GM12865 (cell line): Measurements from ENCODE around the gene COX8C.
"Not testable (repeated sequence)": the region's sequence is repeated elsewhere in the genome, so short reads cannot be mapped to it uniquely, and the experiment has no call there.

Source experiments
- DNase-seq: peaks from one replicate; pipeline ENCODE4 v3.0.0; 2010; ENCODE audit warnings: low read depth
- H3K4me3 ChIP-seq: 2 replicates; pipeline ENCODE4 v1.5.1; 2011; ENCODE audit warnings: mild to moderate bottlenecking, low read depth, low read length, control low read depth
- TF ChIP-seq, protein P1 (sequence below): IDR thresholded peaks from 2 replicates; pipeline ENCODE4 v1.5.1; 2011; ENCODE audit warnings: low read length, control low read depth, low read depth, inconsistent platforms; ENCODE audit not compliant: insufficient read depth; ENCODE audit errors: missing control alignments

The COX8C gene

DNA sequence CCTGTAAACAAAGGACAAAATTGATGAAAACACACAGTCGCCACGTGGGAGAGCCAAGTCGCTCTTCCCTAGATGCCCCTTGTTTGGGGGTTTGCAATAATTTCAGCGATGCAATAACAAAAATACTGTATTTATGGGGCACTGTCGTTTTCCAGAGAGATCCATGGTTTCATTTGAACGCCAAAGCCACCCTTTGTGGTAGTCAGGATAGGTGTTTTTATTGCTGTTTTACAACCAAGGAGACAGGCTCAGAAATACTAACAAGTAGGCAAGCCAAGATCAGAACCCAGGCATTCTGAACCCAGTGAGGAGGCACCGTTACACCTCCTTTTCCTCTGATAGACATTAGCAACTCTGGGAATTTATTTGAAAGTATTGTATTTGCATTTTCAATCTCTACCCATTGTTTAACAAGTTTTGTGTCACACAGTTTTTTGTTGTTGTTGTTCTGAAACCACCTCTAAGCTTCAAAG, 13.3 kb upstream of the COX8C start:
- H3K4me3 ChIP-seq: peak overlapping the region; percentile 91
- TF ChIP-seq, protein P1, sequence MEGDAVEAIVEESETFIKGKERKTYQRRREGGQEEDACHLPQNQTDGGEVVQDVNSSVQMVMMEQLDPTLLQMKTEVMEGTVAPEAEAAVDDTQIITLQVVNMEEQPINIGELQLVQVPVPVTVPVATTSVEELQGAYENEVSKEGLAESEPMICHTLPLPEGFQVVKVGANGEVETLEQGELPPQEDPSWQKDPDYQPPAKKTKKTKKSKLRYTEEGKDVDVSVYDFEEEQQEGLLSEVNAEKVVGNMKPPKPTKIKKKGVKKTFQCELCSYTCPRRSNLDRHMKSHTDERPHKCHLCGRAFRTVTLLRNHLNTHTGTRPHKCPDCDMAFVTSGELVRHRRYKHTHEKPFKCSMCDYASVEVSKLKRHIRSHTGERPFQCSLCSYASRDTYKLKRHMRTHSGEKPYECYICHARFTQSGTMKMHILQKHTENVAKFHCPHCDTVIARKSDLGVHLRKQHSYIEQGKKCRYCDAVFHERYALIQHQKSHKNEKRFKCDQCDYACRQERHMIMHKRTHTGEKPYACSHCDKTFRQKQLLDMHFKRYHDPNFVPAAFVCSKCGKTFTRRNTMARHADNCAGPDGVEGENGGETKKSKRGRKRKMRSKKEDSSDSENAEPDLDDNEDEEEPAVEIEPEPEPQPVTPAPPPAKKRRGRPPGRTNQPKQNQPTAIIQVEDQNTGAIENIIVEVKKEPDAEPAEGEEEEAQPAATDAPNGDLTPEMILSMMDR: no peak
- DNase-seq: no peak

DNA sequence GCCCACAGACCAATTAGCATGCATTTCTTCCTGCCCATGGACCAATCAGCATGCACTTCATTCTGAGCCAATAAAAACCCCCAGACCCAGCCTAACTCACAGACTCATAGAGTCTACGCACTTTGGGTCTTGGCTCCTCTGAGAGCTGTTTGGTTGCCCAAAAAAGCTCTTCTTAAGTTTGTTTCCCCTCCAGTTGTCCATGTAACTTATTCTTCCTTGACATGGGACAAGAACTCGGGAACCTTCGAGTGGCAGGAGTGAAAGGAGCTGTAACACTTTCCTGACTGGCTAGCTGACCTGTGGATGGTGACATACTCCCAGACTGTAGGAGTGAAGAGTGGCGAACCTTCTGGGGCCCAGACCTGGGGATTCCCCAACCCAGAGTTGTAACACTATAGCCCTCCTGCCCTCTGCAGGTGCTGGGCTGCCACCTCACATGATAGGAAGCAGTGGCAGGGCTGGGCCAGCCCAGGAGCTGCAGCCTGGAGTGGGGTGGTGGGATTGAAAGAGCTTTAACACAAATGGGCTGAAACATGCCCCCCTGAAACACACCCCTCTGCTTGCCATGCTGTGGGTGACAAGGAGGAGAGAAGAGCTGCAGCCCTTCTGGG, 9.7 kb upstream of the COX8C start:
- DNase-seq: peak; percentile 26
- no peak overlapping the region for H3K4me3 ChIP-seq
- TF ChIP-seq, protein P1: peak; percentile 13

DNA sequence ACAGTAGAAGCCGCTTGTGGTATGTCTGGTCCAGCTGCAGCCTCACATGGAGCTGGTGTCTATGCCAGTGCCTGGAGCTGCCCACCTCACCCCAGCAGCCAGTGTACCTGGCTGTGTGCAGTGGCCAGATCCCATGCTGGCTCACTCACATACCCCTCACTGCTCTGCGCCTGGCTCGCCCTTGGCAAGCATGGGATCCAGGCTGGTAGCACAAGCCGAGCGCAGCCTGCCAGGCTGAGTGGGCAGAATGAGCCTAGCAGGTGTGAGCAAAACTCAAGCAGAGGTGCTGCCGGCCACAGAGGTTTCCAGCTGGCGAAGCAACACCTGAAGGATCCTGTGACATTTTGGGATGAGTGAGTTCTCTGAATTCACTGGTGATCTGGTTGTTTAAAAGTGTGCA, 9.1 kb upstream of the COX8C start:
- DNase-seq: no peak
- no peak overlapping the region for H3K4me3 ChIP-seq
- TF ChIP-seq, protein P1: no peak

DNA sequence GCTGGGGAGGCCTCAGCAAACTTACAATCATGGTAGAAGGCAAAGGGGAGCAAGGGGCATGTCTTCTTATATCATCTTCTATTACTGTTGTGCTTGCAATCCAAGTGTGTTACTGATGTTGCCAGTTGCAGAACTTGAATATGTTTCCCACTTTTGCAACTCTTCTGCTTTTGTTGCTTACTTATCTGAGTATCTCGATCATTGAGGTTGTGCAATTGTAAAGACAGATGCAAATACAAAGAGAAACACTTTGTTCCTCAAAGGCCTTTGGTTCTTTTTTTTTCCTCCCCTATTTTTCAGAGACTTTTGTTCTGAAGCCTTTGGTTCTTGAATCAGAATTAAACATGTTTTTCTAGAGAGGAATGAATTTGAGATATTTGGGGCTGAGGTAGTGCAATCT, 3.7 kb upstream of the COX8C start:
- no peak overlapping the region for H3K4me3 ChIP-seq
- TF ChIP-seq, protein P1: no peak
- DNase-seq: no peak

DNA sequence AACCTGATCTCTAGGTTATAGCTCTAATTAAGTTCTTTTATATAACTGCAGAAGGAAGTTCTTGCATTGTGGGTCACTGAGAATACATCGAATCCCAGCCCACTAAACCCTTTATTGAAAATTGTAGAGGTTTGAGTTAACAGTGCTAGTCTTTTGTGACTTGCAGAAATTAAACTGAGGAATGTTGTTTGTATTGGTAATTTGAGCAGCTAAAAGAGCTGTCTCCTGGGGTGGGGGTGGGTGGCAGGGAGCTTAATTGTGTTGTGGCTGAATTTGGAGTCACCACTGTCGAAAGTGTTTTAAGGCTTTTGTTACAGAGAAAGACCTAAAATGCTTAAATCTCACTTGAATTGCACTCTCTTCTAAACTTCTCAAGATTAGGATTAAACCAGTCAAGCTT, 3.2 kb upstream of the COX8C start:
- H3K4me3 ChIP-seq: no peak overlapping the region
- DNase-seq: no peak
- TF ChIP-seq, protein P1: no peak

DNA sequence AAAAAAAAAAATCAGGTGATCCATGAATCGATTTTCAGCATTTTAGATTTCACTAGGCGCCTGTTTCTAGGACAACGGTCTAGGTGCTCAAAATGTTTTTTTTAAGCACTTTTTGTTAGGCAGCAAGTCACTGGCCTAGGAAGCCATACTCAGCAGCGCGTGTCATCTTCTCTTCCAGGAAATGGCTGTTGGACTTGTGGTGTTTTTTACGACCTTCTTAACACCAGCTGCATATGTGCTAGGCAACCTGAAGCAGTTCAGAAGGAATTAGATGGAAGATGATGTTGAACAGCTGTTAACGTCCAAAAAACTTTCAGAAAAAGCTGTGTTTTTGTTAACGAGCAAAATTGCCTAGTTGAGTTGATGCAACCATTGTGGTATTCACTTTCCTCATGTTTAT, 868 bp downstream of the COX8C start:
- no peak for DNase-seq
- no peak overlapping the region for H3K4me3 ChIP-seq
- TF ChIP-seq, protein P1: no peak

DNA sequence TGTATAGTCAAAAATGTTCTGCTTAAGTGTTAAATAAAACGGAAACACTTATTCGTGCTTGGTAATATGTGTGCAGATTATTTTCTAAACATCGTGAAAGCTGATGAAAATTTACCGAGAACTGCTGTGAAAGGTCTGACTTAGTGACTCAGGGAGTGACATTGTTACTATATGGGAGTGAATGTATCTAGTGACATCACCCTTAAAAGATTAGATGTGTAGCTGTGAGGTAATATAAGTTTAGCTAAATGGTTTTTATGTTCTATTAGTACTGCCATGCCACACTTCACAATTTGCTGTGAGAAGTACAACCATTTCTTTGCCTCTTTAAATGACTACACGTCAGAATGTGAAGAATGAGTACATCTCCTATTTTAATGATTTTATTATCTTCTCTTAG, 1.3 kb downstream of the COX8C start:
- no peak overlapping the region for H3K4me3 ChIP-seq
- no peak for DNase-seq
- TF ChIP-seq, protein P1: no peak

DNA sequence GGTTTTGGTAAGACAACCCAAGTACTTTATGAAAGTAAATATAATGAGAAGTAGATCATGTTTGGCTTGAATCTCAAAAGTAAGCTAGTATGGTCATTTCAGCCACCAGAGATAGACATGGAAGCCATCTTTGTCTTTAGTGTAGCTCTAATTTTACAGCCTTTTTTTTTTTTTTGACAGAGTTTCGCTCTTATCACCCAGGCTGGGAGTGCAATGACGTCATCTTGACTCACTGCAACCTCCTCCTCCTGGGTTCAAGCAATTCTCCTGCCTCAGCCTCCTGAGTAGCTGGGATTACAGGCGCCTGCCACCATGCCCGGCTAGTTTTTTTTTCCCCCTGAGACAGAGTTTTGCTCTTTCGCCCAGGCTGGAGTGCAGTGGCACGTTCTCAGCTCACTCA, 7.9 kb downstream of the COX8C start:
- DNase-seq, H3K4me3 ChIP-seq: not testable (repeated sequence)
